H1 (cell line): ENCODE measurements around the gene NUDT3. TPM values are rescaled to one million over a fixed set of nuclear protein-coding genes. Genes with fewer than 3 reads are reported as not detected.

ENCODE experiments used
- CTCF ChIA-PET: fragments of 300-600 bp; sonication (Branson Sonifier 250); formaldehyde crosslinking; loops from one replicate; lab custom pipeline; 2021; ENCODE audit not compliant: partially characterized antibody; lab: Charles Lee
- POLR2A ChIA-PET: fragments of 300-600 bp; sonication (Branson Sonifier 250); formaldehyde crosslinking; loops from one replicate; lab custom pipeline; 2021; ENCODE audit warnings: inconsistent platforms; ENCODE audit not compliant: partially characterized antibody; lab: Charles Lee
- DNase-seq, 2 experiments: peaks; one replicate each; pipeline versions ENCODE4 v3.0.0 to v3.0.0-alpha.2; 2010 to 2022; ENCODE audit warnings: low spot score in 2 of 2, low read depth in 1 of 2, mixed read lengths in 1 of 2
- FAIRE-seq: peaks from 2 replicates; lab custom pipeline; 2011; peaks lifted over from hg19 to GRCh38; lab: Jason Lieb, UNC
- H2AFZ ChIP-seq: 2 replicates; pipeline ENCODE4 v1.8.1; 2012; ENCODE audit warnings: low read length, inconsistent platforms
- H2AK5ac ChIP-seq: 2 replicates; pipeline ENCODE4 v1.6.1; 2013; ENCODE audit warnings: low read depth, low read length
- H2BK120ac ChIP-seq: replicated peaks from 2 replicates; pipeline ENCODE3; 2013; ENCODE audit warnings: low read depth, low read length, inconsistent platforms
- H2BK12ac ChIP-seq: 2 replicates; pipeline ENCODE4 v1.6.1; 2013; ENCODE audit warnings: low read depth, low read length
- H2BK15ac ChIP-seq: 2 replicates; pipeline ENCODE4 v1.6.1; 2013; ENCODE audit warnings: low read length
- H2BK20ac ChIP-seq: 2 replicates; pipeline ENCODE4 v1.6.1; 2013; ENCODE audit warnings: low read length
- H2BK5ac ChIP-seq: 2 replicates; pipeline ENCODE4 v1.6.1; 2013; ENCODE audit warnings: low read depth, low read length
- H3K14ac ChIP-seq: 2 replicates; pipeline ENCODE4 v1.6.1; 2013; ENCODE audit warnings: inconsistent platforms; ENCODE audit not compliant: insufficient read length
- H3K18ac ChIP-seq: 2 replicates; pipeline ENCODE4 v1.6.1; 2013; ENCODE audit warnings: low read length; ENCODE audit errors: extremely low read depth
- H3K23ac ChIP-seq: 2 replicates; pipeline ENCODE4 v1.6.1; 2013; ENCODE audit warnings: inconsistent platforms; ENCODE audit not compliant: insufficient read length
- H3K23me2 ChIP-seq: 2 replicates; pipeline ENCODE4 v1.6.1; 2013; ENCODE audit warnings: low read depth, low read length
- H3K27ac ChIP-seq: 2 replicates; pipeline ENCODE4 v1.6.1; 2011; ENCODE audit warnings: low read depth, low read length, inconsistent platforms
- H3K27me3 ChIP-seq, 4 experiments: replicated peaks in 1 of 4; 1 replicate in 1 of 4; 2 replicates in 3 of 4; pipeline versions ENCODE4 v1.6.1 to v1.8.1; 2011 to 2013; ENCODE audit warnings: low read length in 3 of 4, mild to moderate bottlenecking in 3 of 4, inconsistent platforms in 2 of 4, mixed read lengths in 2 of 4, moderate library complexity in 1 of 4; ENCODE audit not compliant: control insufficient read depth in 3 of 4, insufficient read depth in 3 of 4; ENCODE audit errors: extremely low read depth in 1 of 4
- H3K36me3 ChIP-seq, 4 experiments: 2 replicates each; pipeline versions ENCODE4 v1.6.1 to v1.8.1; 2011 to 2013; ENCODE audit warnings: mild to moderate bottlenecking in 4 of 4, low read length in 3 of 4, moderate library complexity in 2 of 4, control low read depth in 1 of 4, inconsistent platforms in 1 of 4; ENCODE audit not compliant: insufficient read depth in 4 of 4, control insufficient read depth in 2 of 4
- H3K4ac ChIP-seq: replicated peaks from 2 replicates; pipeline ENCODE3; 2013; ENCODE audit warnings: low read length, low read depth, mixed read lengths, inconsistent platforms; ENCODE audit not compliant: insufficient read length
- H3K4me1 ChIP-seq, 4 experiments: replicated peaks in 1 of 4; 1 replicate in 1 of 4; 2 replicates in 3 of 4; pipeline versions ENCODE4 v1.6.1 to v1.8.1; 2011 to 2013; ENCODE audit warnings: low read length in 3 of 4, inconsistent platforms in 2 of 4, mixed read lengths in 1 of 4; ENCODE audit not compliant: insufficient read depth in 4 of 4, control insufficient read depth in 3 of 4
- H3K4me2 ChIP-seq, 2 experiments: 2 replicates each; pipeline versions ENCODE4 v1.6.1 to v1.8.1; 2011 to 2013; ENCODE audit warnings: low read depth in 2 of 2, low read length in 2 of 2, control low read depth in 1 of 2, inconsistent platforms in 1 of 2, mild to moderate bottlenecking in 1 of 2; ENCODE audit not compliant: insufficient read depth in 1 of 2
- H3K4me3 ChIP-seq, 4 experiments: fragments of 200-600, 300-600 bp in 1 of 4; sonication (generic), shearing (Covaris generic), sonication (Bioruptor Twin) in 1 of 4; 2 replicates each; pipeline versions ENCODE4 v1.5.1 to v1.8.1; 2011 to 2016; ENCODE audit warnings: low read length in 4 of 4, low read depth in 3 of 4, control low read depth in 2 of 4, inconsistent platforms in 2 of 4, mild to moderate bottlenecking in 2 of 4, mixed read lengths in 1 of 4, moderate library complexity in 1 of 4; ENCODE audit not compliant: insufficient read depth in 2 of 4; ENCODE audit errors: extremely low read depth in 1 of 4
- H3K56ac ChIP-seq: replicated peaks from 2 replicates; pipeline ENCODE3; 2013; ENCODE audit warnings: low read depth, mild to moderate bottlenecking, mixed read lengths, low read length, inconsistent platforms; ENCODE audit not compliant: insufficient read length
- H3K79me1 ChIP-seq: 2 replicates; pipeline ENCODE4 v1.6.1; 2013; ENCODE audit warnings: low read depth, low read length, control low read depth
- H3K79me2 ChIP-seq, 2 experiments: 2 replicates each; pipeline versions ENCODE4 v1.6.1 to v1.8.1; 2012 to 2013; ENCODE audit warnings: low read length in 2 of 2, mild to moderate bottlenecking in 2 of 2, inconsistent platforms in 1 of 2; ENCODE audit not compliant: insufficient read depth in 2 of 2, control insufficient read depth in 1 of 2
- H3K9ac ChIP-seq, 4 experiments: replicated peaks in 1 of 4; 1 replicate in 1 of 4; 2 replicates in 3 of 4; pipeline versions ENCODE4 v1.6.1 to v1.8.1; 2011 to 2013; ENCODE audit warnings: low read depth in 3 of 4, low read length in 3 of 4, control low read depth in 2 of 4, mild to moderate bottlenecking in 2 of 4, moderate library complexity in 2 of 4, inconsistent platforms in 1 of 4; ENCODE audit errors: extremely low read depth in 1 of 4
- H3K9me3 ChIP-seq, 2 experiments: 2 replicates each; pipeline versions ENCODE4 v1.6.1 to v1.8.1; 2012 to 2013; ENCODE audit warnings: mild to moderate bottlenecking in 2 of 2, moderate library complexity in 2 of 2, control low read depth in 1 of 2, inconsistent platforms in 1 of 2, low read depth in 1 of 2, low read length in 1 of 2, mixed read lengths in 1 of 2; ENCODE audit not compliant: insufficient read depth in 2 of 2
- H4K20me1 ChIP-seq, 2 experiments: replicated peaks in 1 of 2; 2 replicates each; pipeline versions ENCODE3 to v1.8.1; 2011 to 2013; ENCODE audit warnings: inconsistent platforms in 2 of 2, low read length in 2 of 2, mild to moderate bottlenecking in 1 of 2; ENCODE audit not compliant: insufficient read depth in 2 of 2, control insufficient read depth in 1 of 2
- H4K5ac ChIP-seq: 2 replicates; pipeline ENCODE4 v1.6.1; 2013; ENCODE audit warnings: low read length, low read depth, mixed read lengths, inconsistent platforms; ENCODE audit not compliant: insufficient read length
- H4K8ac ChIP-seq: 2 replicates; pipeline ENCODE4 v1.8.0; 2013; ENCODE audit warnings: mild to moderate bottlenecking, moderate library complexity, low read length, inconsistent platforms; ENCODE audit not compliant: insufficient read depth; ENCODE audit errors: extremely low read depth
- H4K91ac ChIP-seq: replicated peaks from 2 replicates; pipeline ENCODE3; 2013; ENCODE audit warnings: low read length, mixed read lengths, inconsistent platforms; ENCODE audit not compliant: insufficient read length
- GABPA ChIP-seq: IDR thresholded peaks from 2 replicates; pipeline ENCODE4 v1.6.1; 2011; ENCODE audit warnings: mild to moderate bottlenecking, low read length, moderate library complexity, borderline replicate concordance; ENCODE audit not compliant: insufficient read depth
- HDAC2 ChIP-seq, 2 experiments: fragments of 300-600 bp in 1 of 2; sonication (generic) in 1 of 2; IDR thresholded peaks; 2 replicates each; pipeline ENCODE4 v1.6.1; 2011 to 2012; ENCODE audit warnings: low read depth in 2 of 2, low read length in 2 of 2, mild to moderate bottlenecking in 2 of 2, moderate library complexity in 2 of 2, borderline replicate concordance in 1 of 2, inconsistent platforms in 1 of 2
- SP2 ChIP-seq: IDR thresholded peaks from 2 replicates; pipeline ENCODE4 v1.6.1; 2012; ENCODE audit warnings: mild to moderate bottlenecking, low read length, inconsistent platforms
- TAF7 ChIP-seq: optimal IDR thresholded peaks from 2 replicates; pipeline ENCODE3; 2011; ENCODE audit warnings: low read depth, mild to moderate bottlenecking, inconsistent platforms, low read length, moderate library complexity, borderline replicate concordance
- WGBS, 2 experiments: shearing (Covaris generic) in 1 of 2; methylation state at CpG; one replicate each; pipeline versions ENCODE4 v1.1.6 to v1.1.7; 2013 to 2015; ENCODE audit warnings: low lambda C conversion rate in 2 of 2, mixed read lengths in 2 of 2, inconsistent platforms in 1 of 2, low coverage in 1 of 2, missing lambda C conversion rate in 1 of 2; ENCODE audit not compliant: insufficient replicate concordance in 2 of 2, insufficient coverage in 1 of 2, insufficient read length in 1 of 2; ENCODE audit errors: extremely low coverage in 1 of 2, missing lambda C conversion rate in 1 of 2; 5-methylcytosine and 5-hydroxymethylcytosine counted together
- polyA plus RNA-seq, 7 experiments: library from polyadenylated mRNA; depleted of rRNA in 3 of 7; stranded (reverse) in 5 of 7; unstranded in 2 of 7; fragments of >200 nt in 5 of 7; fragments of 200-250 nt in 2 of 7; gene quantifications; 1 replicate in 5 of 7; 2 replicates in 1 of 7; 4 replicates in 1 of 7; pipeline versions ENCODE4 v1.2.1 to v1.2.3, GENCODE V29; 2011 to 2013; ENCODE audit warnings: missing spikeins in 2 of 7, mixed read lengths in 2 of 7
- total RNA-seq: library from RNA; stranded (reverse); fragmentation: NEBNext Ultra II Directional; extraction: Animal tissue kit (Norgen Biotek cat#: 25700); gene quantifications from 2 replicates; pipeline ENCODE4 v1.2.1, GENCODE V29; 2021

Gene NUDT3
- total and polyA plus RNA-seq, 2 of the 8 experiments (the other 6 are each of a cell fraction or from before 2014, with no cell fraction given), result 14.1 to 36.9 TPM

GRCh38 chr6:34374508-34374907 lies 18.0 kb downstream of the NUDT3 start:
- H2BK12ac ChIP-seq, result no peak overlapping the region
- H3K18ac ChIP-seq, result no peak overlapping the region
- no peak overlapping the region for H4K8ac ChIP-seq
- no peak overlapping the region for H3K4me2 ChIP-seq
- H2BK120ac ChIP-seq, result no peak overlapping the region
- no peak overlapping the region for H3K4ac ChIP-seq
- H3K23ac ChIP-seq, result no peak overlapping the region
- H3K9ac ChIP-seq, result no peak overlapping the region
- peaks cover 11% of the 10 kb centered on the region for H3K79me1 ChIP-seq
- no peak overlapping the region for H3K14ac ChIP-seq
- H3K4me1 ChIP-seq, result peaks cover 0 to 2% (median 0%) of the 10 kb centered on the region in 4 experiments; a peak in 1 of 7 replicates
- FAIRE-seq (no peak), DNase-seq (no peak)
- no peak overlapping the region for H2AK5ac ChIP-seq
- WGBS, 2 experiments, result 92% methylated on average over 4 of the region's 4 CpGs; no CpG with 5 or more reads in 1 of the 2 experiments
- ChIA-PET POLR2A (interaction anchor here (0.7 to 1.5 kb wide), 3 partner anchors 43 to 883 kb away, joined by 3 to 4 read pairs (median 3); no protein-coding TSS in a partner anchor), CTCF (interaction anchor here (0.7 to 1.5 kb wide), 2 partner anchors 39 to 125 kb away, joined by 3 to 5 read pairs; no protein-coding TSS in a partner anchor)
- no peak overlapping the region for H3K27ac ChIP-seq
- no peak overlapping the region for H3K56ac ChIP-seq
- H4K5ac ChIP-seq, result no peak overlapping the region
- H2BK15ac ChIP-seq, result no peak overlapping the region
- peaks cover 0 to 76% of the 10 kb centered on the region in 2 experiments; a peak in 2 of 4 replicates for H3K79me2 ChIP-seq
- no peaks in the 10 kb centered on the region; a peak in 2 of 8 replicates for H3K36me3 ChIP-seq
- H3K4me3 ChIP-seq, result no peak overlapping the region
- H4K91ac ChIP-seq, result no peak overlapping the region
- H3K9me3 ChIP-seq, result no peaks in the 10 kb centered on the region
- H4K20me1 ChIP-seq, result peaks cover 0 to 18% of the 10 kb centered on the region in 2 experiments
- no peak overlapping the region for H2AFZ ChIP-seq
- H2BK5ac ChIP-seq, result no peak overlapping the region
- H3K27me3 ChIP-seq, result no peaks in the 10 kb centered on the region
- no peak overlapping the region for H2BK20ac ChIP-seq
- H3K23me2 ChIP-seq, result peaks cover 4% of the 10 kb centered on the region; the same call in 1 of the 2 replicates
- no peak for TF ChIP-seq SP2
- no peak for TF ChIP-seq HDAC2 (IDR thresholded peaks at IDR 0.05; ENCODE audit: borderline replicate concordance in 1 of 2, low read depth in 2 of 2, low read length in 2 of 2)
- TF ChIP-seq GABPA, result no peak
- no peak for TF ChIP-seq TAF7
